IPS DF 6.9 (cell line): ENCODE data around the gene APLP2.

Experiments used
- DNase-seq: peaks from one replicate; pipeline ENCODE4 v3.0.0-alpha.2; 2013; ENCODE audit warnings: low read depth, low spot score
- H3K27ac ChIP-seq: one replicate; pipeline ENCODE4 v1.5.1; 2013; ENCODE audit warnings: low read length, control low read depth
- H3K27me3 ChIP-seq: 2 replicates; pipeline ENCODE4 v1.6.1; 2013; ENCODE audit warnings: mild to moderate bottlenecking, low read length; ENCODE audit not compliant: control insufficient read depth, insufficient read depth
- H3K36me3 ChIP-seq: 2 replicates; pipeline ENCODE4 v1.6.1; 2013; ENCODE audit warnings: low read length; ENCODE audit not compliant: control insufficient read depth, insufficient read depth
- H3K4me1 ChIP-seq: 2 replicates; pipeline ENCODE4 v1.6.1; 2013; ENCODE audit warnings: low read length; ENCODE audit not compliant: control insufficient read depth, insufficient read depth
- H3K4me3 ChIP-seq: 2 replicates; pipeline ENCODE4 v1.5.1; 2013; ENCODE audit warnings: mild to moderate bottlenecking, low read length
- H3K9me3 ChIP-seq: 2 replicates; pipeline ENCODE4 v1.6.1; 2013; ENCODE audit warnings: low read length, inconsistent platforms; ENCODE audit not compliant: control insufficient read depth, insufficient read depth
- whole genome bisulfite sequencing: extraction: QIAGEN DNeasy Blood & Tissue Kit; methylation state at CpG from one replicate; pipeline ENCODE4 v1.1.7; 2013; ENCODE audit warnings: mixed read lengths, missing lambda C conversion rate; ENCODE audit not compliant: insufficient read length, insufficient coverage; 5-methylcytosine and 5-hydroxymethylcytosine counted together

Gene APLP2

GRCh38 chr11:130112071-130112830 lies 42.6 kb downstream of the APLP2 start:
- no CpG with 5 or more reads among the region's 10 CpGs for WGBS
- H3K27ac ChIP-seq = no peak overlapping the region
- no peak overlapping the region for H3K4me3 ChIP-seq

GRCh38 chr11:130114281-130114680 lies 44.6 kb downstream of the APLP2 start:
- H3K27me3 ChIP-seq = no peaks in the 10 kb centered on the region
- WGBS = no CpG with 5 or more reads among the region's 5 CpGs
- H3K27ac ChIP-seq = no peak overlapping the region
- H3K36me3 ChIP-seq = peaks cover 4% of the 10 kb centered on the region; the same call in 1 of the 2 replicates
- DNase-seq = no peak
- no peak overlapping the region for H3K4me3 ChIP-seq
- no peaks in the 10 kb centered on the region for H3K9me3 ChIP-seq
- H3K4me1 ChIP-seq = peaks cover 2% of the 10 kb centered on the region; the same call in 1 of the 2 replicates

More at GRCh38 chr11:130112071-130112830, 42.6 kb downstream of the APLP2 start:
- DNase-seq = no peak
- Histone ChIP-seq H3K9me3 (no peaks in the 10 kb centered on the region), H3K36me3 (peaks cover 4% of the 10 kb centered on the region; the same call in 1 of the 2 replicates), H3K27me3 (no peaks in the 10 kb centered on the region), H3K4me1 (peaks cover 2% of the 10 kb centered on the region; the same call in 1 of the 2 replicates)

- WGBS = no CpG with 5 or more reads among the region's 4 CpGs
- Histone ChIP-seq H3K27me3 (no peaks in the 10 kb centered on the region), H3K9me3 (no peaks in the 10 kb centered on the region), H3K4me3 (no peak overlapping the region), H3K27ac (no peak overlapping the region), H3K4me1 (peaks cover 2% of the 10 kb centered on the region; the same call in 1 of the 2 replicates), H3K36me3 (peaks cover 4% of the 10 kb centered on the region; the same call in 1 of the 2 replicates)
- no peak for DNase-seq
These were observed 45.0 kb downstream of the APLP2 start for GRCh38 chr11:130114726-130115125.

- H3K4me1 ChIP-seq = peaks cover 2% of the 10 kb centered on the region; the same call in 1 of the 2 replicates
- no peaks in the 10 kb centered on the region for H3K9me3 ChIP-seq
- no peak overlapping the region for H3K27ac ChIP-seq
- H3K27me3 ChIP-seq = no peaks in the 10 kb centered on the region
- WGBS = 100% methylated on average over 1 of the region's 2 CpGs
- no peak for DNase-seq
- H3K4me3 ChIP-seq = no peak overlapping the region
- peaks cover 4% of the 10 kb centered on the region; the same call in 1 of the 2 replicates for H3K36me3 ChIP-seq
These were observed 45.5 kb downstream of the APLP2 start for GRCh38 chr11:130115218-130115617.

- no CpG with 5 or more reads among the region's 2 CpGs for WGBS
- Histone ChIP-seq H3K27ac (no peak overlapping the region), H3K4me1 (peaks cover 2% of the 10 kb centered on the region; the same call in 1 of the 2 replicates), H3K27me3 (no peaks in the 10 kb centered on the region), H3K36me3 (peaks cover 6% of the 10 kb centered on the region; the same call in 1 of the 2 replicates), H3K4me3 (no peak overlapping the region), H3K9me3 (no peaks in the 10 kb centered on the region)
- no peak for DNase-seq
These were observed 48.5 kb downstream of the APLP2 start for GRCh38 chr11:130118165-130118564.

- WGBS = no CpG with 5 or more reads among the region's 9 CpGs
- Histone ChIP-seq H3K4me3 (no peak overlapping the region), H3K4me1 (peaks cover 2% of the 10 kb centered on the region; the same call in 1 of the 2 replicates), H3K27ac (no peak overlapping the region), H3K36me3 (peaks cover 12% of the 10 kb centered on the region), H3K9me3 (no peaks in the 10 kb centered on the region), H3K27me3 (no peaks in the 10 kb centered on the region)
- no peak for DNase-seq
These were observed 49.1 kb downstream of the APLP2 start for GRCh38 chr11:130118636-130119387.

- WGBS = no CpG with 5 or more reads among the region's 5 CpGs
- Histone ChIP-seq H3K27me3 (no peaks in the 10 kb centered on the region), H3K36me3 (peaks cover 14% of the 10 kb centered on the region), H3K9me3 (no peaks in the 10 kb centered on the region), H3K4me3 (no peak overlapping the region), H3K27ac (no peak overlapping the region), H3K4me1 (no peaks in the 10 kb centered on the region)
- DNase-seq = no peak
These were observed 50.4 kb downstream of the APLP2 start for GRCh38 chr11:130120045-130120444.

- Histone ChIP-seq H3K27me3 (no peaks in the 10 kb centered on the region), H3K9me3 (no peaks in the 10 kb centered on the region), H3K36me3 (peaks cover 17% of the 10 kb centered on the region), H3K4me3 (no peak overlapping the region), H3K4me1 (no peaks in the 10 kb centered on the region), H3K27ac (no peak overlapping the region)
- 100% methylated on average over 1 of the region's 5 CpGs for WGBS
- no peak for DNase-seq
These were observed 51.8 kb downstream of the APLP2 start for GRCh38 chr11:130121445-130121978.

GRCh38 chr11:130122141-130122575 lies 52.5 kb downstream of the APLP2 start:
- Histone ChIP-seq H3K36me3 (peaks cover 17% of the 10 kb centered on the region), H3K27ac (no peak overlapping the region), H3K4me1 (no peaks in the 10 kb centered on the region), H3K27me3 (no peaks in the 10 kb centered on the region), H3K4me3 (no peak overlapping the region), H3K9me3 (no peaks in the 10 kb centered on the region)
- no peak for DNase-seq
- WGBS = no CpG with 5 or more reads among the region's 7 CpGs

- Histone ChIP-seq H3K9me3 (no peaks in the 10 kb centered on the region), H3K36me3 (peaks cover 17% of the 10 kb centered on the region), H3K27me3 (no peaks in the 10 kb centered on the region), H3K4me1 (no peaks in the 10 kb centered on the region), H3K4me3 (no peak overlapping the region), H3K27ac (no peak overlapping the region)
- no CpG with 5 or more reads among the region's 32 CpGs for WGBS
- no peak for DNase-seq
These were observed 53.8 kb downstream of the APLP2 start for GRCh38 chr11:130123414-130124040.
